Measurements from ENCODE around the gene YPEL2. TPM values are rescaled to one million over a fixed set of nuclear protein-coding genes. Genes with fewer than 3 reads are reported as not detected.

YPEL2 gene
- total and polyA plus RNA-seq, 2 donors (not counting 1 experiment from before 2014, with no cell fraction given): 20.7 to 51.8 TPM

- peak overlapping the region; percentile 21 to 44 for H3K27ac ChIP-seq (ENCODE audit: low read length in 2 of 2)
- intact Hi-C loops (cut with micrococcal nuclease): loop anchor here (1.0 to 2.0 kb wide), 4 partner anchors 18 to 192 kb away; no protein-coding TSS in a partner anchor
Measured at GRCh38 chr17:59329176-59330052, 2.0 kb upstream of the YPEL2 start.

More at GRCh38 chr17:59329176-59330052, 2.0 kb upstream of the YPEL2 start:
- peaks cover 25% of the 10 kb centered on the region for H3K79me2 ChIP-seq (ENCODE audit: control insufficient read depth, insufficient read depth, low read length)
- Mint-ChIP-seq H3K4me3 (peak overlapping the region; percentile 36), H3K9me3 (ENCODE audit: insufficient read depth) (no peaks in the 10 kb centered on the region), H3K4me1 (peaks cover 52% of the 10 kb centered on the region), H3K27me3 (no peaks in the 10 kb centered on the region), H3K27ac (peak overlapping the region; percentile 60)
- DNase-seq: peak; percentile 78
- H2AFZ ChIP-seq (ENCODE audit: insufficient read depth, low read depth, low read length, poor library complexity, severe bottlenecking): no peak overlapping the region
- H3K4me2 ChIP-seq (replicated peaks; ENCODE audit: low read depth, low read length, poor library complexity, severe bottlenecking): peak overlapping the region; percentile 96
- no peaks in the 10 kb centered on the region for H3K27me3 ChIP-seq (replicated peaks in 1 of 4; ENCODE audit: control extremely low read depth in 1 of 4, control insufficient read depth in 3 of 4, insufficient read depth in 4 of 4, low read length in 3 of 4)
- no peak overlapping the region for H3K9ac ChIP-seq (ENCODE audit: low read length)
- WGBS (ENCODE audit: insufficient coverage): 0% methylated on average over 1 of the region's 6 CpGs
- H3K36me3 ChIP-seq (replicated peaks in 1 of 2; ENCODE audit: control extremely low read depth in 1 of 2, control insufficient read depth in 1 of 2, extremely low read depth in 1 of 2, insufficient read depth in 2 of 2, low read length in 1 of 2): no peaks in the 10 kb centered on the region
- peaks cover 18% of the 10 kb centered on the region for H4K20me1 ChIP-seq (ENCODE audit: control insufficient read depth, insufficient read depth, low read length, poor library complexity, severe bottlenecking)
- POLR2A ChIA-PET: interaction anchor here (0.6 to 3.2 kb wide), 7 partner anchors 8 to 109 kb away, joined by 3 to 12 read pairs (median 8); no protein-coding TSS in a partner anchor
- peak; percentile 51 for ATAC-seq (ENCODE audit: low read depth)
- CTCF ChIA-PET: interaction anchor here (0.6 to 8.1 kb wide), 42 partner anchors 9 to 625 kb away, joined by 3 to 358 read pairs (median 9); no protein-coding TSS in a partner anchor
- no peaks in the 10 kb centered on the region for H3K9me3 ChIP-seq (ENCODE audit: control extremely low read depth in 1 of 3, control insufficient read depth in 2 of 3, insufficient read depth in 1 of 3, low read length in 2 of 3)
- TF ChIP-seq EZH2 (IDR thresholded peaks at IDR 0.05; ENCODE audit: borderline replicate concordance, insufficient read depth, low read depth, low read length, poor library complexity, severe bottlenecking) (no peak), CTCF (IDR thresholded peaks at IDR 0.05) (peak; percentile 86)
- no peak overlapping the region for H3K4me3 ChIP-seq (ENCODE audit: control extremely low read depth in 1 of 5, extremely low read depth in 1 of 5, insufficient read depth in 1 of 5, low read depth in 2 of 5, low read length in 4 of 5)
- H3K4me1 ChIP-seq (ENCODE audit: control insufficient read depth in 2 of 2, insufficient read depth in 2 of 2, low read length in 2 of 2): peaks cover 33 to 45% of the 10 kb centered on the region in 2 donors

Data from B cell (primary cell).